ENCODE measurements around the gene DIRAS3. TPM values are rescaled to one million over a fixed set of nuclear protein-coding genes. Genes with fewer than 3 reads are reported as not detected.

The DIRAS3 gene
- 0.57 and 0.98 TPM in 2 replicates for total RNA-seq

GRCh38 chr1:68049941-68050878 lies at the start of gene DIRAS3:
Gene DIRAS3, minus strand, starts transcription at chr1:68050627. Its CDS starts 3,330 bp downstream, at chr1:68047297.

Other genes starting within 250 kb of the DIRAS3 start
- 260 and 285 TPM in 2 replicates for gene GNG12, start 217.2 kb downstream of the DIRAS3 start, total RNA-seq
- gene WLS, start 181.9 kb upstream of the DIRAS3 start, total RNA-seq: 101 and 120 TPM in 2 replicates

Measured in vein endothelial cell (primary cell).